22Rv1 (cell line): Measurements from ENCODE around the gene TMEM9.

Experiments used
- H3K27ac ChIP-seq: fragments of 450-650 bp; 2 replicates; pipeline ENCODE4 v1.5.1; 2017
- ZFX ChIP-seq: fragments of 450-650 bp; IDR thresholded peaks from 2 replicates; pipeline ENCODE4 v1.6.1; 2017; ENCODE audit warnings: antibody characterized with exemption, borderline replicate concordance
- TF ChIP-seq, protein P1 (sequence below): fragments of 450-650 bp; IDR thresholded peaks from 2 replicates; pipeline ENCODE4 v1.5.1; 2017; ENCODE audit warnings: mild to moderate bottlenecking

TMEM9 gene

DNA sequence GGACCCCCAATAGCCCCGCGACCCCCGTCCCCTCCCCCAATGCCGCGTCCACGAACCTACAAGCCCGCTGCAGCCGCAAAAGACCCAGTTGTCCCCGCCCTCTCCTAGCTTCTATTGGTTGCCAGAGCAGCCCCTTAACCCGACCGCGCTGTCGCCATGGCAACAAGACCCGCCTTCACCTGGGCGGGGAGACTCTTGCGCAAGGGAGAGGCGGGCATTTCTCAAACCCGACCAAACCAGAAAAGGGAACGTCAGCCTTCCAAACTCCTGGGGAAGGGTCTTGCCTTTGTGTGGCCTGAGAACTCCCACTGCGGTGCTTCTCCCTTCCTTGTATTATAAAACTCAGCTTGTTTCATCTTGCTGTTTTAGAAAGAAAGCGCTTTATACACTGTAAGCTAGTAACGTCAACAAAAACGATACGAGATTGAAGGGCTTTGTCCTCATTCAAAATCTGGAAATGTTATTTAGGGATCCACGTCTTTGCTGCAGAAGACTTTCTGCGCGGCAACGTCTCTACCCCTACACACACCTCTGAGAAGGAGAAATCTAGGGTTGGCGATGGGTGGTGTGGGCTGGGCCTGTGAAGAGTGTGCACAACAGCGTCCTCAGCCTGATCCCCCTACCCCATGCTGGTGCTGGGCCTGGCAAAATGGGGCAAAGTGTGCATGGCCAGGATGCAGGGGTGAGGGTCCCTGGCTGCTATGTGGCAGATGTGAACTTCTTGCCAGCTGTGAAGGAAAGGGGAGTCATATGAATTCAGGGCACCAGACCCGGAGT is at the start of gene TMEM9:
Gene TMEM9 (minus strand): TSS at position 86 of the 777 bp plus-strand sequence. CDS start 551 bp downstream, outside the sequence.
- H3K27ac ChIP-seq: peak within 1 kb of the TSS; percentile 50
- TF ChIP-seq, protein P1, sequence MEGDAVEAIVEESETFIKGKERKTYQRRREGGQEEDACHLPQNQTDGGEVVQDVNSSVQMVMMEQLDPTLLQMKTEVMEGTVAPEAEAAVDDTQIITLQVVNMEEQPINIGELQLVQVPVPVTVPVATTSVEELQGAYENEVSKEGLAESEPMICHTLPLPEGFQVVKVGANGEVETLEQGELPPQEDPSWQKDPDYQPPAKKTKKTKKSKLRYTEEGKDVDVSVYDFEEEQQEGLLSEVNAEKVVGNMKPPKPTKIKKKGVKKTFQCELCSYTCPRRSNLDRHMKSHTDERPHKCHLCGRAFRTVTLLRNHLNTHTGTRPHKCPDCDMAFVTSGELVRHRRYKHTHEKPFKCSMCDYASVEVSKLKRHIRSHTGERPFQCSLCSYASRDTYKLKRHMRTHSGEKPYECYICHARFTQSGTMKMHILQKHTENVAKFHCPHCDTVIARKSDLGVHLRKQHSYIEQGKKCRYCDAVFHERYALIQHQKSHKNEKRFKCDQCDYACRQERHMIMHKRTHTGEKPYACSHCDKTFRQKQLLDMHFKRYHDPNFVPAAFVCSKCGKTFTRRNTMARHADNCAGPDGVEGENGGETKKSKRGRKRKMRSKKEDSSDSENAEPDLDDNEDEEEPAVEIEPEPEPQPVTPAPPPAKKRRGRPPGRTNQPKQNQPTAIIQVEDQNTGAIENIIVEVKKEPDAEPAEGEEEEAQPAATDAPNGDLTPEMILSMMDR: no peak
- TF ChIP-seq ZFX: no peak

DNA sequence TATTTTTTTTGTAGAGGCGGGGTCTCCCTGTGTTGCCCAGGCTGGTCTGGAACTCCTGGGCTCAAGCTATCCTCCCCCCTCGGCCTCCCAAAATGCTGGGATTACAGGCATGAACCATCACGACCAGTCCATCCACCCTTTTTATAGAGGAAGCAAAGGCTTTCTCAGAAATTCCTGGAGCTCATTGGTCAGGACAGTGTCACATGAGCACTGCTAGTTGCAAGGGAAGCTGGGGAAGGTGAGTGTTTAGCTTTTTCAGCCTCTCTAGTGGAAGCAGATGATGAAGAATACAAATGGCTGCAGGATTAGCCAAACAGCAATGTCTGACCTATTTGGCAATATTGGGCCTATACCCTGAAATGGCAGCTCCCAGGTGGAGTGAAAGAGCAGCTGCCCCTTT is 44.3 kb upstream of the TMEM9 start:
- TF ChIP-seq ZFX: no peak
- TF ChIP-seq, protein P1: no peak
- no peak overlapping the region for H3K27ac ChIP-seq

DNA sequence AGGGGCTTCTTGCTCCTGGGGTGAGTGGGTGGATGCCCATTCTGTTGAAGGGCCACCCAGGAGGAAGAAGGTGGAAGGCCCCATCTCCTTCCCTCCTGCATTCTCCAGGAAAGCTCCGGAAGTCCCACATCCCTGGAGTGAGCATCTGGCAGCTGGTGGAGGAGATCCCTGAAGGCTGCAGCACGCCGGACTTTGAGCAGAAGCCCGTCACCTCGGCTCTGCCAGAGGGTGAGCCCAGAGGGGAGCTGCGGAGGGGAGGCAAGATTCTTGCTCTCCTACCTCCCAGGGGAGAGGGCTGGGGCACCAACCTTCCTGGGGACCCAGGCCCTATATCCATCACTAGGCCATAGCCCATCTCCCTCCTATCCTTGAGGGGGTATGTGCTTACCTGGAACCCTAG is 39.8 kb upstream of the TMEM9 start:
- no peak overlapping the region for H3K27ac ChIP-seq
- TF ChIP-seq, protein P1: no peak
- no peak for TF ChIP-seq ZFX

DNA sequence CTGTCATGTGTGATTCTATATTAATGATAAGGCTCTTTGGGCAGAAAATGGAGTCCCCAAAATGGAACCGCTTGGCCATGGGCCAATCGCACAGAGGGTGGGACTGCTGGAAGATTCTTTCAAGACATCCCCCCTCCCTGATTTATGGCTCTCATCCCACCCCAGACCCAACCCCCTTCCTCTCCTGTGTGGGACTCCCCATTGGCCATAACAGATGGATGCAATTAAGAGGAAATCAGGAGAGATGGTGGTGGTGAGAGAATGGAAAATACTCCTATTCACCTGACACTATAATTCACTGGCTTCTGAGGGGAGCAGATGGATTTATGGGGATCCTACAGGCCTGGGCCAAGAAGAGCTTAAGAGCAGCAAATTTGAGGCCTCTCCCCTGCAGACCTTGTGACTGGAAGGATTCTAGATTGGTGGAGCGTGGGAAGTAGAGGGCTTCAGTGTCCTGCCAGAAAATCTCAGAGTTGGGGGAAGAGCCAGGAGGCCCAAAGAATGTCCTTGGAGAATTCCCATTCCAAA is 38.1 kb upstream of the TMEM9 start:
- no peak overlapping the region for H3K27ac ChIP-seq
- TF ChIP-seq ZFX: no peak
- TF ChIP-seq, protein P1: no peak

DNA sequence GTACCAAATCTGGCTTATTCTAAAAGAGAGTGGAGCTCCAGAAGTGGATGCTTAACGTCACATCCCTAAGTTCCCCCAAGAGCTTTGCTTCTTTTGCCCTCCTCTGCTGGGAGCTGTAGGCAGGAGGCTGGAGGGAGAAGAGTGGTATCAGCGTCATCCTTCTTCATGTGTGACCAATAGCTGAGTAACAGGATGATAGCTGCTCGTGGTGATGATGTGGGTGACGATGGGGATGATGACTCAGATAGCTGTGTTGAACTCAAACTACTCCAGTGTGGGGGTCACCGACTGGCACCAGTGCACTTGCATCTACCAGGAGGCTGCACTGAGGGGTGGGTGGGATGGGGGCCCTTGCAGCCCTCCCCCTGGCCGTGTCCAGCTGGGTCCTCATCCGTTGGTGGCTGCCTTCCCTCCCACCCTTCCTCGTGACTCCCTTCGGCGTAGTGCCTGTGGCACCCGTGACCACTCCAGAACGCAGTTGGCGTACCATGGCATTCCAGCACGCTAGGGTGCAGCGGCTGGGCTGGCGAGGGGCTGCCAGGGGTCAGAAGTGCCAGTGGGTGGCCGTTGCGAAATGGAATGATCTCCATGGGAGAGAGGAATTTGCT is 37.5 kb upstream of the TMEM9 start:
- H3K27ac ChIP-seq: no peak overlapping the region
- TF ChIP-seq ZFX: no peak
- TF ChIP-seq, protein P1: no peak

DNA sequence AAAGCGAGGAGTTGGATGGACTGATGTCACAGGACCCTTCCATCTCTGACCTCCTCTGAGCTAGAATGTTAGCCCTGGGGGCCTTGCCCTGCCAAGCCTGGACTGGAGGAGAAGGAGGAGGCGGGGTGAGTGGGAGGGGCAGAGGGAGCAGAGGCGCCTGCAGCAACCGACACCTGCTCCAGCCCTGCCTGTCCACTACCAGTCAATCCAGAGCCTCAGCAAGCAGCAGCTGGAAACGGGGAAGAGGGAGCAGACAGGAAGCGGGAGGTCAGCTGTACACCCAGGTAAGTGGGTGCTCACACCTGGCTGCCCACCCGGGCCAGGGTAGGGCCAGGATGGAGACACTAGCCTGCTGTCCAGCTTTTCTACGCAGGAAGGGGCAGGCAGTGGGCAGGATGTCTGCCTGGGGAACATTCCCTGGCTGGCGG is 36.4 kb upstream of the TMEM9 start, which contains the start of gene IGFN1:
Gene IGFN1 (plus strand): TSS at position 201 of the 428 bp plus-strand sequence. CDS start 2,470 bp downstream, outside the sequence.
- TF ChIP-seq ZFX: no peak
- TF ChIP-seq, protein P1: no peak
- no peak within 1 kb of the TSS for H3K27ac ChIP-seq

DNA sequence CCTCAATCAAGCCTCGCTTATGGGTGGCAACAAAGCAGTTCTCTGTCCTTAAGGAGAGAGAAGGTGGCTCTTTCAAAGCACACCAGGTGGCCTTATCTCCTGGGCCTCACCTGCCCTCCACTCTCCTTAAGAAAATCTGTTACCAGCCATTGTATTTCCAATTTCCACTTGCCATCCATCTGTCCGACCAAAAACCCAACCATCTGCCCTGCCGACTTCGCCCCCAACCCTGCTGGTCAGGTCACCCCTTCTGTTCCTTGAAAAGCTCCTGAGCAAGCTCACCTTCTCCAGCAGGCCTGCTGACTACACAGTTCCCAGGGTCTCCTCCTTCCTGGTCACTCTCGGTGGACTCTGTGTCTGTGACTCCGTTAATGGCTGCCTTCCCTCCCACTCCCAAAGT is 35.7 kb upstream of the TMEM9 start:
- TF ChIP-seq, protein P1: no peak
- H3K27ac ChIP-seq: no peak overlapping the region
